NCI-H82 (cell line): Measurements from ENCODE around the gene WNT7A.

Experiments
- DNase-seq: peaks from one replicate; lab custom pipeline; 2025; lab: John Stamatoyannopoulos, UW

Gene WNT7A

DNA sequence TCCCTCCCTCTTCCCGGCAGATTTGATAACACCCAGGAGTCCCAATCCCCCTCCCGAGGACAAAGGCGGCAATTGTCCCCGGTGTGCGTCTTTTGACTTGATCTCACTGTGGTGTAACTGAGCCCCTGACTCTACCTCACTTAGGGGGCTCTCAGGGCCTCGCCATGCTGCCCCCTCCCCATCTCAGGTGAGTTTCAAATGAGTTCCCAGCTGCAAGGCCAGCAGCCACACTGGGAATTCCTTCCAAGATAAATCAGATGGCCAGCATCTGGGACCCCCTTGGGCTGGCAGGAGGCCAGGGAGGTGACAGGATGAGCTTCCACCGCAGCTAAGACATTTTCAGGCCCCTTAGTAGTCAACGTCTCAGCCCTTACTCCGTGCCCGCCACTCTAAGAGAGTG lies 35.0 kb downstream of the WNT7A start:
- no peak for DNase-seq

DNA sequence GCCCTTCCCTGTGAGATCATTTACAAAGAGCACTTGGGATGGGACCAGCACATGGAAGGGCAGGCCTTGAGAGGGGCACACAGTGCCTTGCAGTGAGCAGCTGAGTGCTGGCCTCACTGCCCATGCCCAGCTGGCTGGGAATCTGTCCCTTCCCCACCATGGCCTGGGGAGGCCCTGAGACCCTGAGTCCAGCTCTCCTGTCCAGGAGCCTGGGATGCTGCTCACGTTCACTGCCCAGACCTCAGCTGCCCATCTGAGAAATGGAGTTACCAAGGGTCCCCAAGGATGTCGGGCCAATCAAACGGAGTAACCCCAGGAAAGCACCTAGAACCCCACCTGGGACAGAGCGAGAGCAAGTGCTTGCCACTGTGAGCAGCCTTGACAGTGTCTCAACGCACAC lies 35.6 kb downstream of the WNT7A start:
- no peak for DNase-seq

DNA sequence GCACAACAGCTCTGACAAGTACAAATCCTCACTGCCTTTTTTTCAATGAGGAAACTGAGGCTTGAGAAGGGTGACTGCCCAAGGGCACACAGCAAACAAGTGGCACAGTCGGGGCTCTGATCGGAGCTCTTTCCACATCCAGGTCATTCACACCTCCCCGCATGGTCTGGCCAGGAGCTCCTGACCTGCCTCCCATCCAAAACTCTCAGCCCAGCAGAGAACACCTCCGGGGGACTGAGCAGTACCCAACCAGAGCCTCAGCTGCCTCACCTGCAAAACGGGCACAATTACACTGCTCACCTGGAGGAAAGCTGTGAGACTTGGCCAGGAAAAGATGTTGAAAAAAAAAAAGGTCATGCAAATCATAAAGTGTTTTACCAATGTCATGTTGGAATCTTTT lies 36.5 kb downstream of the WNT7A start:
- DNase-seq = no peak

DNA sequence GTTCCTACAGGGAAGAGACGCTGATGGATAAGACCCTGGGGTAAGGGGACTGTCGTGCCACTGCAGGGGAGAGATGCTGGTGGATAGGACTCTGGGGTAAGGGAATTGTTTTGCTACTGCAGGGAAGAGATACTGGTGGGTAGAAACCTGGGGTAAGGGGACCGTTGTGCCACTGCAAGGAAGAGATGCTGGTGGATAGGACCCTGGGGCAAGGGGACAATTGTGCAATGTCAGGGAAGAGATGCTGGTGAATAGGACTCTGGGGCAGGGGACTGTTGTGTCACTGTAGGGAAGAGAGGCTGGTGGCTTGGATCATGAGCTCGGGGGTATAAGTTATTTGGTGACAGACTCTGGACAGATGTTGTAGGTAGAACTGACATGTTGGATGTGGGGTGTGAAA lies 37.6 kb downstream of the WNT7A start:
- no peak for DNase-seq

DNA sequence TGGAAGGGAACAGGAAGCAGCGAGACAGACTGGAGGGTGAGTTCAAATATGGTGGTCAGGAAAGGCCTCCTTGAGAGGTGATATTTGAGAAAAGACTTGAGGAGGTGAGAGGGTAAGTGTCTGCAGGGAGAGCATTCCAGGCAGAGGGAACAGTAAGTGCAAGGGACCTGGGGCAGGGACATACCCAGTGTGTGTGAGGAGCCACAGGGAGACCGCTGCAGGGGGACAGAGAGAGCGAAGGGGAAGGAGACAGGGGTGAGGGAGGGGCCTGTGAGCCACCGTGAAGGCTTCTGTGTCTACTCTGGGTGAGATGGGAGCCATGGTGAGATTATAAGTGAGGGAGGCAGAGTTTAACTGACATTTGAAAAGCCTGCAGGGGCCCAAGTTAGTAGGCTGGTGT lies 38.0 kb downstream of the WNT7A start:
- DNase-seq = no peak

DNA sequence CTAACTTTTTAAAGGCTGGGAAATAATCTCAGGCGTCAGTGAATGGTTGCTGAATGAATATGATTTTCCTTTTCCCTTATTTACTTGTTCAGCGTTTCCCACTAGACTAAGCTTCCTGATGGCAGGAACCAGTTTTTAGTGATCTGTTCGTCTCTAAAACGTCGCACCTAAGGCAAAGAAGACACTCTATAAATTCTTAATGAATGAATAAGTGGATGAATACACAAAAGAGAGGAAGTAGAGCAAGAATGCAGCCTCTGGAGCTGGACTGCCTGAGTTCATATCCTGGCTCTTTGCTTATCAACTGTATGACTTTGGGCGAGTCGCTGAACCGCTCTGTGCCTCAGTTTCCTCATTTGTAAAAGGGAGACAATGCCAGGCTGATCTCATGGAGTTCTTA lies 38.7 kb downstream of the WNT7A start:
- no peak for DNase-seq

DNA sequence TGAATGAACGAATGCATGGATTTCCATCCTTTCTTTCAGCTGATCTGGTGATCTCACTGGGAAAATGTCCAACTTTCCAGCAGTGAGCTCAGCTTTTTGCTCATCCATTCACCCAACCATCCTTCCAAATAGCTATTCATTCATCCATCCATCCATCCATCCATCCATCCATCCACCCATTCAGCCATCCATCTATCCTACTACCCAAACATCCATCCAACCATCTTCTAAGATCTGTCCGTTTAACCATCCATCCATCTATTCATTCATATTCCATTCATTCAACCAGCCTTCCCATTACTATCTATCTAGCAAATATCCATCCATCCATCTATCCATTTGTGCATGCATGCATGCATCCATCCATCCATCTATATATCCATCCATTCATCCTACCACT lies 39.4 kb downstream of the WNT7A start:
- DNase-seq = no peak

DNA sequence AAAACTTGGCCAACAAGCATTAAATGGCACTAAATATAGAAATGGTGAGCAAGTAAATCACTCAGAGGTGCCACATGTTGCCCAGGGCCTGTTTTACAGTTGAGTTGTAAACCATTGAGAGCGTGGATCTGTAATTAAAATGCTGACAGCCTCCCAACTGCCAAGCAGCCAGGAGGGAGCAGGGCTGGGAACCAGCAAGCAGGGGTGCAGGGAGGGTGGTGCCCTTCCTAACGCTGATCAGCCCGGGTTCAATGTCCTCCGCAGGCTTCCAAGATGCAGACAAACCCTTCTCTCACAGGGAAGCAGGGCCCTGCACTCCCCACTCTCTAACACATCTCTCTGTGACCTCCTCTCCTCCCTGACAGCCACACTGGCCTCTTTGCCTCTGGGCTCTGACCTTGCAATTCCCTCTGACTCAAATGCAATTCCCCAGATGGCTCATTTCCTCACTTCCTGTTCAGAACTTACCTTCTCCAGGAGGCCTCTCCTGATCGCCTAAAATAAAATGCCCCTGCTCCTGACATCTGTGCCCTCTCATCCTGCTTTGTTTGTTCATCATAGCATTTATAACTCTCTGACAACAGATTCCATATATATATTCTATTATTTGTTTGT lies 40.0 kb downstream of the WNT7A start:
- DNase-seq = no peak

DNA sequence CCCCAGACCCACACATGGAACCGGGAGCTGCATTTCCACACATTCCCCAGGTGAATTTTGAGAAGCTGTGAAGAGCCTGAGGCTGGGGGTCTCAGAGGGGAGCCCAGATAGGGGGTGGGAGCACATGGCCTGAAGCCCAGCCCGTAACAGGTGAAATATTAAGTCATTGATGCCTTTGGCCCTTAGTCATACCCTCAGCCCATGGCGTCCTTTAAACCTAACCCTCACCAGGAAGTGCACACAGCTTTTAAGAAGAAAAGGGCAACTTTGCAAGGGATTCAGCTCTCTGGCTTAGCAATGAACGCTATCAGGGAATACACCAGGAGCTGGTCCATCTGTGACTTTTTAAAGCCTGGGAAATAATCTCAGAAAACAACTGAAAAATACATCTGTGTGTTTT lies 40.6 kb downstream of the WNT7A start:
- DNase-seq = no peak

DNA sequence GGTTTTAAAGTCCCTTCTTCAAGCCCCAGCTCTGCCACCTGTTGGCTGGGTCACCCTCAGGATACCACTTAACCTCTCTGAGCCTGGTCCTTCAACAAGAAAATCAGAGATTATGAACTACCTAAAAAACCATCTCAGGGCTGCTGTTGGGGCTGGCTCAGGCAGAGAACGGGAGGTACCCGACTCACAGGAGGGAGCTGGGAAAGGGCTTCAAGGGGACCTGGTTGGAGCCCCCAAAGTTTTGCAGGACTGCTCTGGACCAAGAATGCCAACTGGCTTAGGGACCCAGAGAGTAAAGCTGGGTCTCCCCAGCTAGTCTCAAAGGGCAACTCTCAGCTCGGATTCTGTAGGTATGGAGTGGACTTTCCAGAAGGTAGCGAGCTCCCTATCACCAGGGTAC lies 41.5 kb downstream of the WNT7A start:
- no peak for DNase-seq

DNA sequence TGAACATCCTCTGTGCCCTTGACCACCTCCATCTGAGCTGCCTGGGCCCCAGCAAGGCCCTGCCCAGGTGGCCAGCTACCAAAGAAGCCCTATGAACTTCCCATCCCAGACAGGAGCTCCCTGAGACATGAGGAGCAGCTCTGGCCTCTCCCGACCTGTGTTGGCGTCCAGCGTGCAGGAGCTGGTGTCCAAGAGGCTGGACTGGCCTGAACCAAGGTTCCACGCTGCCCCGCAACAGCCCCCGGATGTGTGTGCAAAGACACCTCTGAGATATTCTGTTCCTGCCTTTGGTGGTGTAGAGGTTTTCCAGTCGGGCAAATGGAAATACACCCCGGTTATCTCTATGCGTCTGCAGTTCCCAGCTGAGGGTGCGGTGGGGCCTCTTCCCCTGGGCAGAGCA lies 42.1 kb downstream of the WNT7A start:
- no peak for DNase-seq

DNA sequence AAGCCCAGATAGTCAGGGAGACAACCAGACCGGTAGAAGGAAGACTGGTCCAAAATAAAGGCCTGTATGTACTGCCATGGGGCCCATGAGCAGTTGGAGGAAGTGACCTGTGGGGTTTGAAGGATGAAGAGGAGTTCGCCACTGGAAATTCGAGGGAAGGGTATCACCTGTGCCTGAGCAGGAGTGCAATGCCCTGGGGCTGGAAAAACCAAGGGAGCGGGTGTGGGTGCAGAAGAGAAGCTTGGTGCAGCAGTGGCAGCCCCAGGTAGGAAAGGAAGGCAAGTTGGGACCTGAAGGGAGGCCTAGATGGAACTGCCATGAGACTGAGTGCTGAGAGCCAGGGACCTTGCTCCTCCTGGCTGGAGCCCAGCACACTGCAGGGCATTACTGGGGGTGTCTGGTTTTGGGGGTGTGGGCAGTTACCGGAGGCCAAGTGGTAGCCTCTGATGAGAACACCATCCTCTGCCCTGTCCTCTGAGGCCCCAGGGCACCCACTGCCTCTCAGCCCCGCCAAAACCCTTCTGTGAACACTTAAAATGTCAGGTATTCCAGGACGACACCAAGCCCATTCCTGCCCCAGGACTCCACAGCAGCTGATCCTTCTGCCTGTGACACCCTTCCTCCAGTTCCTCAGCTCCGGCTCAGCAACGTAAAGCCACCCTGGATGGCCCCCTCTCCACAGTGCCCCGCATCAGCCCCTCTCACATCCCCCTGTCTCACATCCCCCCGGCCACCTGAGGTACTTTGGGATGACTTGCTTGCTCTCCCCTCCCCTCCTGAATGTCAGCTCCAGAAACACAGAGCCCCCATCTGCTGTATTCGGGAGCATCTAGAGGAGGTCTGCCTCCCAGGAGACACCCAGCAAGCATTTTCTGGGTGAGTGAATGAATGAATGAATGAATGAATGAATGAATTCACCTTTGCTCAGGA lies 42.9 kb downstream of the WNT7A start:
- no peak for DNase-seq

DNA sequence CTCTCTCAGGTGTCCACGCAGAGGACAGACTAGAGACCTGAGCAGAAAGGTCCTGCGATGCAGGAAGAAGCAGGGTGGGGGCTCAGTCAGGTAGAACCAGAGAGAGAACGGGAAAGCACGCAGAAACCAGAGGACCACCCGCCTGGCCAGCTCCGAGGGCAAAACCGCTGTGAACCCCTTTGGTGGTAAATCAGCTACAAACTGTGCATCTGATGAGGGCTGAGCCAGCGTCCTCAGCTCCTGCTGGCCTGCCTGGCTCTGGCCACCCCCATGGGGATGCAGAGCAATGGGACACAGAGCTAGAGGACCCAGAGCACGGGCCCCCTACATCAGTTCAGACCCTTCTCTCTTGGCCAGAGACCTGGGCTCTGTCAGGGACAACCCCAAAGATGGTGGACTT lies 44.6 kb downstream of the WNT7A start:
- no peak for DNase-seq

DNA sequence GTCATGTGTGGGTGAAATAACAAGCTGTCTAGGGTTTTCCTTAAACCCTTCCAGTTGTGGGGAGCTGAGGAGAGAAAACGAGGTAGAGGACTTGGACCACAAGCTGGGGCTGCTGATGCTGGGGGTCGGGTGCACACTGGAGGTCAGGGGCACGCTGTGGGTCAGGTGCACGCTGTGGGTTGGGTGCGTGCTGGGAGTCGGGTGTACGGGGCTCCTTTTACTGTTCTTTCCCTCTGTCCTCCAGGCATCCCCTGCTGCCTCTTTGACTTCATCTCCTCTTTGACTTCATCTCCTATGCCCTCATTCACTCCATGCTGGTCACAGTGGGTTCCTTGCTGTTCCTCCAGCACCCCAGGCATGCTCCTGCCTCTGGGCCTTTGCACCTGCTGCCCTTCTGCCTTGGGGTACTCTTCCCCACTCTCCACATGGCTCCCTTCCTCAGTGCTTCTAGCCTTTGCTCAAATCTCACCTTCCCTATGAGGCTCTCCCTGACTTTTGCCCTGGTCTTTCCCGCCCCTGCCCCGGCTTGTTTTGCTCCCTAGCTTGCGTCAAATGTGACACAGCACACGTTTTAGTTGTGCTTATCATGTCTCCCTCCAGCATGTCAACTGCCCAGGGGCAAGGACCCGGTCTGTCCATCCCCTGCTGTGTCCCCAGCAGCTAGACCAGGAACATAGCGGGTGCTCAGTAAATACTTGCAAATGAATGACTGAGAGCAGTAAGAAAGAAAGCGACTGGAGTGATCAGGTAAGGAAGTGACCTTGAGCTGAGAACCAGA lies 45.4 kb downstream of the WNT7A start:
- no peak for DNase-seq

DNA sequence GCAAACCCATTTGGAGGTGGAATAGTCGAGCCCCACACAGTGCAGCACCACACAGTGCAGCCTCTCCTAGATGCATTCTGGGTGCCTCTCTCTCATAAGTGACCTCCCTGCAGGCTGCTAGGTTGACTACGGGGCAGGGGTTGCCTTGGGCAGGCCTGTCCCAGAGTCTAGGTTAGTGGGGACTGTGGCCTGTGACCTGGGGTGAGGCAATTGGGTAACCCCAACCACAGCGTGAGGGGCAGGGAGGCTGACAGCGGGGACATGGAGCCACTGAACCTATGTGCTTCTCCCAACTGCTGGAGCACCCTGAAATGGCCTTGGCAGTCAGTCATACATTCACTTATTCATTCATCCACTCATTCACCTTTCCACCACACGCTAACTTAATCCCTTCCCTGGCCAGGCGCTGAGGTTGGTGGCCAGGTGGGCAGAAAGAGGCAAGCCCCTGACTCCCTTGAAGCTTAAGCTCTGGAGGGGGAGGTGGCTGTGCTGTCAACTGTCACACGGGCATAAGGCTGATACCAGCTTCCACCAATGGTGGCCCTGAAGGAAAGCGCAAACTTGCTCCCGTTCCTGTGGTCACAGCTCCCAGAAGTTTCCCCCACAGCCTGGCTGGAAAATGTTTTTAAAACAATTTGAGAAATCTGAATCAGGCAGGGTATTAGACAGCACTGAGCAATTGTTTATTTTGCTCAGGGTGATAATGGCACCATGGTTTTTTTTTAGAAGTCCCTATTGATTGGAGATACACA lies 46.2 kb downstream of the WNT7A start:
- no peak for DNase-seq

DNA sequence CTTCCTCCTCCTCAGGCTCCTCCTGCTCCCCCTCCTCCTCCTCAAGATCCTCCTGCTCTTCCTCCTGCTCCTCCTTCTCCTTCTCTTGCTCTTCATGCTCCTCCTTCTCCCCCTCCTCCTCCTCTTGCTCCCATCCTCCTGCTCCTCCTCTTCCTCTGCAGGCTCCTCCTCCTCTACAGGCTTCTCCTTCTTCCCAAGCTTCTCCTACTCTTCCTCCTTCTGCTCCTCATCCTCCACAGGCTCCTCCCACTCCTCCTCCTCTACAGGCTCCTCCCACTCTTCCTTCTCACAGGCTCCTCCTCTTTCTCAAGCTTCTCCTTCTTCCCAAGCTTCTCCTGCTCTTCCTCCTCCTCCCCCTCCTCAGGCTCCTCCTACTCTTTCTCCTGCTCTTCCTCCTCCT lies 47.7 kb downstream of the WNT7A start:
- no peak for DNase-seq

DNA sequence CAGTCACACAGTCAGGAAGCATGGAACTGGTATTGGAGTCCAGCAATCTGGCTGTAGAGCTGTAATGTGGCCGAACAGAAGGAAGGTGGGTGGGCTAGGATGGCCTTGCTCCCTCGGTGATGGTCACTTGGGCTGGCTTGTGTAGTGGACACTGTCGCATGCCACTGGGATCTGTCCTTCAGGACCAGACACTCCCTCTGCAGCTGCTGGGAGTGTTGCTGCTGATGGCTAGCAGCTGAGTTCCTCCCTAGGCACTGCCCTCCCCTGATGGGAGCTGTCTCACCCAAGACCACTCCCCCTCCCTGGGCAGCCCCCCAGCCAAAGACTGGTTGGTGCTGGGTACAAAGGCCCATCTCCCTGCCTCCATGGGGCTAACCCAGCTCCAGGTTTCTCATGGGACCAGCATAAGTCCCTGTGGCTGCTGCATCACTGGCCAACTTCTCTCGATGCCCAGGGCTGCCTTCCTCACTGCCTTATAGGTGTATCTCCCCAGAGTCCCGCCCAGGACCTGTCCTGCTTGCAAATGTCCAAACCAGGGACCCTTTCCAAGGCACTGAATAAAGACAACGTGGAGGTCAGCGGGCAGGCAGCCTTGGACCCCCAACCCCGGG lies 48.4 kb downstream of the WNT7A start:
- no peak for DNase-seq

DNA sequence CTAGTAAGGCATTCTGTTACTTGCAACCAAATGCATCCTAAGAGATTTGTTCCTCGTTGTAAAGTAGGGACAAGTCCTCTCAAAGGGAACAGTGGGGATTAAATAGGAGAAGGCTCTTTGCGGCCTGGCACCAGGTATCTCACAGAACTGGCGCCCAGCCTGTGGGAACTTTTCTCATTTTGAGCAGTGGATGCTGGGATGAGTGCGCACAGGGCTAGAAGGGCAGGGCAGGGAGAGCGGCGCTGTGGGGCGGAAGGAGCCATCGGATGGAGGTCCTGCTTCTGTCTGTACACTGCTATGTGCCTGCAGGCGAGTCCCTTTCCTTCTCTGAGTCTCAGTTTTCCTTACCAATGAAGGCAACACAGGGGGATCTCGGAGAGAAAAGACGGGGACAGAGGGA lies 50.6 kb downstream of the WNT7A start:
- no peak for DNase-seq

DNA sequence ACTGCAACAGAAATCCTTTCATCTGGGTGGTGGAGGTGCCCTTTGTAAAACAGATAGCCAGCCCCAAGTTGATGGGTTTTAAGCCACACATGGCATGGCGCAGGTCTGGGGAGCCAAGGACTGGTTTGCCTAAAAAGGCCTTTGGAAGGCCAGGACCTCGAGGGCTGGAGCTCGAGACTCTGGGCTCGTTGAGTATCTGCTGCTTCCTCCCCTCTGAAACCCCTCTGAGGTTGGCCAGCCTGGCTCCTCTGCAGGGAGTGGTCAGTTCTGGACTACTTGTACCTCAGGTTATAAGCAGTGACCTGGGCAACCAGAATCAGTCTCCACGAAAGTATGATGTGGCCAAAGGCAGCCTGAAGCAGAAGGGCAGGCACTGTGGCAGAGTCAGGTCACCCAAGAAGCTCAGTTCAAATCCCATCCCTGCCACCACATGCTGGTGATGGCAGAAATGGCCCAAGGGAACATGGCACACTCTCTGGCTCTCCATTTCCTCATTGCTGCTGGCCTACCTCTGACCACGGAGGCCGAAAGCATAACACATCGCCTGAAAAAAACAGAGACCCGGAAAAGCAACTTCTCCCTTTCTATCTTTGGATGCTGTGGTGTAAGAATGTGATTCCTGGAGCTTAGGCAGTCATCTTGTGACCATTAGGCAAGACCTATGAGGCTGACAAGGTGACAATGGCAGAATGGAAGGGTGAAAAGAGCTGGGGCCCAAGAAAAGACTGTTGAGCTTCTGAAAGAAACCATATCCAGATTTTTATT lies 51.2 kb downstream of the WNT7A start:
- DNase-seq = no peak

DNA sequence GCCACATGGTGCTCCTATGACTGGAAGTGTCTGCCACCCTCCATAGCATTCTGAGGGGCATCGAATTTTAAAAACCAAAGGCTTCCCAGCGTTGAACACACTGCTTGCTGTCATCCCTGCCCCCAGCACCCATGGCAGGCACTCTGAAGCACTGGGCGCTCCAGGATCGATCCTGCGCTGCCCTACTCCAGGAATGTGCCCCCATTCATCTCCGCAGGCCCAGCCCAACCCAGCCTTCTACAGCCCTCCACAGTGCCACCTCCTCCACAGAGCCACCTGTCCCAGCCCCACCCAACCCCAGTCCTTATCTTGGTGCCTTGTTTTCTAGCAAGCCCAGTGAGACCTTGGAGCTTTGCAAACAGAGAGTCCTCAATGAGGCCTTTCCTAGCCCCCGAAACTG lies 52.2 kb downstream of the WNT7A start:
- DNase-seq = no peak

DNA sequence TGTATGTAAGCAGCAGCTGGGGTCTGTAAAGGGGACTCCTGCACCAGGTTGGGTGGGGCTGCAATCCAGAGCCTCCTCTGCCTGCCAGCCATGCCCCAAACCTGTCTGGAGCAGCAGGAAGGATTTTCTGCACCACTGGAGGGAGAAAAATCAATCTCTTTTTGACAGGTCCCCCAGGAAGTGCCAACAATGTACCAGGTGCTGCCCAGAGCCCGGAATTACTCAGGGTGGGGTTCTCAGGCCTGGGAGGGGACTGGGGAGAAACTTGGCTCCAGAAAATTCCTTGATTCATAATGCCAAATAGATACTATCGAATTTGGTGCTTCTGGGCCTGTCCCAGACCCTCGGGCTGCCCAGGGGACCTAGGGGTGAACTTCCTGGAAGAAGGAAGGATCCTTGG lies 52.6 kb downstream of the WNT7A start:
- DNase-seq = no peak
